Stimulated activated CD4-positive, alpha-beta T cell treated with anti-CD3 and anti-CD28 coated beads, TNF-alpha, amount 100 ng/mL, for 48 hours (primary cell): ENCODE measurements around the gene LRGUK.

ENCODE experiments used
- DNase-seq, 3 donors: peaks; one replicate each; pipeline ENCODE4 v3.0.0-alpha.2; 2020; ENCODE audit warnings: low read depth in 3 of 3

The LRGUK gene

GRCh38 chr7:134126146-134126545, 994 bp upstream of the LRGUK start:
- no peak for DNase-seq

DNA sequence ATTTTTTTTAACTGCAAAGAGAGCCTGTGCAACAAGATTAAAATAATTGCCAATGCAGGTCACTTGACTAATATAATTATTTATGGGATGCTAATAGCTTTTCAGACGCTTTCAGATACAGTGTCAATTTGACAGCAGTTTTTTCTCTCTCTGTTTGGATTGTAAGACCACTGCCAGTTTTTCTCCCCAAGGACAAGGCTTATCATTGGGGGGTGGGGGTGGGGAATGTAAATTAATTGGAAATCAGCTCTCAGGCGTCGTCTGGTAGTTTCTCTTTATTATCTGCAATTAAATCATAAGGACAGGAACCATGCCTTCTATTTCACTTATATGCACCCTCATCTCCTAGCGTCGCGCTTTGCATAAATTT, 559 bp upstream of the LRGUK start:
- DNase-seq, result no peak

- DNase-seq, result no peak
These were observed 1.7 kb downstream of the LRGUK start for GRCh38 chr7:134128829-134129228.

- no peak for DNase-seq
These were observed 2.9 kb downstream of the LRGUK start for GRCh38 chr7:134129856-134130523.

DNA sequence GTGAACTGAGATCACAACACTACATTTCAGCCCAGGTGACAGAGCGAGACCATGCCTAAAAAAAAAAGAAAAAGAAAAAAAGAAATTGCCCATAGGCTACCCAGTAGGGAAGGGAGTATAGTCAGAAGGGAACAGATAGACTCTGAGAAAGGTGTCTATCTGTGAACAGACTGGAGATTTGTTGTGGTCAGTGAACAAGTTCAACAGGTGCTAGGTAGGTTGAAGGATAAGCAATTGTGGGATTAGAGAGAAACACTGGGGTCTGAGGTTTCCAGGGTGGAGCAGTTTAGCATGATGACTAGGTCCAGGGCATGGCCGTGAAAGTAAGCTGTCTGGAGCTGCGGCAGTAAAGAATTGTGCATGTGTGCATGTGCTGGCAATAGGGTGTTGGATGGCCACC, 6.9 kb downstream of the LRGUK start:
- DNase-seq, result no peak

DNA sequence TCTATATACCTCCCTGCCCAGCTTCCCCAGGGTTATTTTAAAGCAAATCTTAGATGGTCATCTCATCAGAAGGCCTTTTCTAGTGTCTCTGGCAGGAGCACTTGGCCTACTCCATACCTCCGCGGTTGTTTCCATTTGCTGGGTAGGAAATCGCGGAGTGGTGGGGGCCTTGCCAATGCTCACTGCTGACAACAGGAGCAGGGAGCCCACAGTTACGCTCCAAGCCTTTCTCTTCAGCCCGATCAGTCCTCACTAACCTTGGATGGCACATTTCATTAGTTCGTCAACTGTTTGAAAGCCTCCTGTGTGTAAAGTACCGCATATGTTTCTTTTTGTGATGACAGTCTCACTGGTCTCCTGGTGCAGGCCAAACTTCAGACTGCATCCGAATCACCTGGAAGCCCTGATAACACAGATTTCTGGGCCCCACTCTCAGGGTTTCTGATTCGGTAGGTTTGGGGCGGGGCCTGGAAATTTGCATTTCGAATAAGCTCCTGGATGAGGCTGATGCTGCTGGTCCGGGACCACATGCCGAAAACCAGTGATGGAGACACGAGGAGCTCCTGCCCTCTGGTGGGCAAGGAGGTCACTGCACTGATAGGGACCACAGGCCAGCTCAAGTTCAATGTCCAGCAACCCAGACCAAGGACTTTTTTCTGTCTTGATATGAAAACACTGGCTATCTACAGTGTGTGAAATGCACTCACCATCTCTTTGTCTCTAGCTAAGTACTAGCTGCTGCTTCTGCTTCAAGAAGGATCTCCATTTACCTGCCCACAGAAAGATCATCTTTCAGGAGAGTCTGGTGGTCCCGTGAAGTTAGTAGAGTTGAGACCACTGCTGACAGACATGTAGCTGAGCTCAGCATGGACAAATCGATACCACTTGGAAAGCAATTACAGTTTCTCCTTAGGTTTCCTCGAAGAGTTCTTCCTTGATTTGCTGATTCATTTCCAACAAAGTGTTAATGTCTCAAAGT, 14.0 kb downstream of the LRGUK start:
- peak; percentile 19 to 42 (median 31) for DNase-seq

DNA sequence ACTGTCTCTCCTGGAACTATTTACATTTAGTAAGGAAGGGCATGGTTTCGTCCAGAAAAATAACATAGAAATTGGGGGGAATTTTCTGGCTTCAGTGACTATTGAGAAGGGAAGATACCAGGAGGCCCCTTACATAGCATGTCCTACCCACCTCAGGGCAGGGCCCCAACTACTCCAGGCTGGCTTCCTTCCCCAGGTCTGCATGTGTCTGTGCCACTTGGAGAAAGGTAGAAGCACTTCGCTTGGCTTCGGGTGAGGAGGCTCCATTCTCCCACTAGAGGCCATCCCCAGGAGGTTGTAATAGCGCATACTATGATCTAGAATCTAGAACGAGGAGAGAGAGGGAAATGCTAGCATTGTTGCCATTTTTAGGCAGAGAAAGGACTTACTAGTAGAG, 14.7 kb downstream of the LRGUK start:
- DNase-seq, result no peak

- no peak for DNase-seq
These were observed 26.5 kb downstream of the LRGUK start for GRCh38 chr7:134153493-134154136.

GRCh38 chr7:134154581-134155130, 27.5 kb downstream of the LRGUK start:
- DNase-seq, result no peak

DNA sequence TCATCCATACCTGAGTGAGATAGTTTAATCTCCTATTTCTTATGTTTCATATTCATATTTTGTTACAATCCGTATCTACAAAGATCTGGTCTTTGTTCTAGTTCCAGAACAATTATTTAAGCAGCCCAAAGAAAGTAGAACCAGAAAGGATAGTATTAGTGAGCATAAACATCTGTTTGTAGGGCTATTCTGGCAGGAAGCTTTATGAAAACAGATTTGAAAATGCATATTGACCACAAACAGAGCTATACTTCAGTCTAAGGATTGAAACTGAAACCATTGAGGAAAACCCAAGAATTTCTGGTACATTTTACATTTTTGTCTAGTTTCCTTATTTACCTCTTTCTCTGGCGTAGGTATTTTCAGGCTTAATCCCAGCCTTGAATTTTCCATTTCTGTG, 28.1 kb downstream of the LRGUK start:
- no peak for DNase-seq

GRCh38 chr7:134155871-134156270, 28.7 kb downstream of the LRGUK start:
- DNase-seq, result no peak

DNA sequence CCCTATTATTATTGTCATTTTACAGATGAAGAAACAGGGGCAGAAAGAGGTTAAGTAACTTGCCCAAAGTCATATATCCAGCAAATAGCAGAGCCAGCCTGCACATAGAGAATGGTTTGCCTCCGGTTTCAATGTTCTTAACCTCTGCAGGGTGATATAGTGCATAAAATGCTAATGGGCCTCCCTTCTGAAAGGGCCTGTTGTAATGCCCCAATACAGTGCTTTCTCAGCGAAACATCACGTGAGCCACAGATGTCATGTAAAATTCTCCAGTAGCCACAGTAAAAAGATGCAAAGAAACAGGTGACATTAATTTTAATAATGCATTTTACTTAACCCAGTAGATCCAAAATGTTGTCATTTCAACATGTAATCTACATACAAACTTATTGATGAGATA, 38.1 kb downstream of the LRGUK start:
- no peak for DNase-seq

DNA sequence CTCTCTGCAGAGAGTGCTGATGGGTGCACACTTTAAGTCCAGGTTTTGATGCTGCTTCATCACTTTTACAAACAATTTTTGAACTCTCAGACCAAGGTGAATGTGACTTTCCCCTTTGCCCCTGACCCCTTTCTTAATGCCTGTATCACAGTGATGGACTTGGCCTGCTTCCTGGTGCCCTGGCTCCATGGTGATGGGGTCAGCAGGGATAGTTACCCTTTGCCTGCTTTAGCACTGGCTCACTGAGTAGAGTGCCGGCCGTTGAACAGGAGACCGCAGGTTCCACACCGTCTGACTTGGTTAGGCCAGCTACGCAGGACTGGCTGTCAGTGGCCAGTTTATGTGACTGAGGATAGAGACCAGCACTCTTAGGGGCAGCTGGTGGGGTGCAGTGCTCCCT, 40.1 kb downstream of the LRGUK start:
- DNase-seq, result no peak

GRCh38 chr7:134167841-134168240, 40.7 kb downstream of the LRGUK start:
- DNase-seq, result no peak

DNA sequence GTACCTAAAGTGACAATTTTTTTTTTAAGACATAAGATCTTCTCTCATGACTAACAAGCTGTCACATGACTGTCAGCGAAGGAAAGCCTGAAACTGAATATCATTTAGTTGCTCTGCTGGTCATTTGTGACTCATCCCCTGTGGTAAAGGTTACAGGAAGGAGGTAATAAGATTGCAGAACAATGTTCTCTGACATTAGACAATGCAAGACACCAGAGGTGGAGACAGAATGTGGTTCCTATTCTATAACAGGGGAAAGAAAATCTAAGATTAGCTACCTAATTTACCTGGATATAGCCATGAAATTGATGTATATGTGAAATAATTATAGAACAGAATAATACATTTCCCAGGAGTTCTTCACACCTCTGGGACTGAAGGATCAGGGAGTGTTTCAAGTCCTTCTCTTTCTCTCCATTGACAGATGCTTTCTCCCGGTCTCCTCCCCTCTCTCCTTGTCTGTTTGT, 47.7 kb downstream of the LRGUK start:
- DNase-seq, result no peak

- DNase-seq, result no peak
These were observed 48.3 kb downstream of the LRGUK start for GRCh38 chr7:134175334-134176036.

GRCh38 chr7:134176037-134176350, 48.9 kb downstream of the LRGUK start:
- no peak for DNase-seq

DNA sequence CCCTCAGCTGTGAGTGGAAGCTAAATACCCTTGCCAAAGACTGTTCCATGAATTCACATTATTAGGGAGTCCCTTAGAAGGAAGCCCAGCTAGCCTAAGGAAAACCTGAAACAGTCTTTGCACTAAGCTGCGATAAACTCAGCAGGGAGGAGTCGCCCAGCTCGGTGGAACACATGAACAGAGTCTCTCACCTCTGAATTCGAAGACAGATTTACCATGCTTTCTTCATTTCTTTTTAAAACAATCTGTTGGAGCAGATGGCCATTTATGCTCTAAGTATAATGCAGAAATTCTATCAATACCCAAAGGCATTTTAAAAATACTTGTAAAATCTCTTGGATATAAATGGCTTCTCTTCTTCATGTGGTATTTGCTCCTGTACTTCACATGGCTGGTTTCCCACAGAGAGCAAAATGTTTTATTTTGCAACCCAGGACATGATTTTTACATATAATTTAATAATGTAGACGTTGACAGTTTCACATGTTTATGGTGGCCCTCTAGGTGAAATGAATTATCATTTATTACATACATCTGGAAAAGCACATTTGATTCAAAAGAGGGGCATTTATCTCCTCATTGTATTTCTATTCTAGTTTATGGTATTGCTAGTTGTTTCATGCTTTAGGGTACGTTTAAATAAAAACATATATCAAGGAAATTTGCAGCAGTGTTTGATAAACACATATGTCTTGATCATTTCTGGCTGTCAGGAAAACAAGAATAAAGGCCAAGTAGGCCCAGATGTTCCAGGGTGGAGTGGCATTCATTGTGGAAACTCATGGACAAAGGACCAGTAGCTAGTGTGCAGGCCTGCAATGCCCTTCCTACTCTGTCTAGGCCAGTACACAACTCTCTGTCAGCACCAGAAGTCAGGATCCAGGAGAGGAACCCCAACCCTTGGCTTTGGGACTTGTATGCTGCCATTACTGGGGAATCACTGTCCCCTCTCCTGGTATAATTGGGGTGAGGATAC, 52.2 kb downstream of the LRGUK start:
- DNase-seq, result no peak

DNA sequence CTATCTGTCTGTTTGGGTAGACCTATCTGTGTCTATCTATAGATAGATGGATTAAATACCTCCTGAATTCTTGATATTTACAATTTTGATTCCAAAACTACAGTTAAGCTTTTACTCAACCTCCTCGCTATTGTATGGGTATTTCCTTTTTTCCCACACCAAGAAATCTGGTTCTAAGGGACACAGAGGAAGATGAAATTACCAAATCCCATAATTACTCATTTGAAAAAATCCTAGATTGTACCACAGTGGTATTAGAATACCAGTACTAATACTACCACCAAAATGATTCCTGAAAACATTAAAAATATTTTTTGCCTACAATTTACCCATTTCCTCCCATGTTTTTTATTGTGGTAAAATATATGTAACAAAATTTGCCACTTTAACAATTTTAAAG, 53.2 kb downstream of the LRGUK start:
- no peak for DNase-seq

DNA sequence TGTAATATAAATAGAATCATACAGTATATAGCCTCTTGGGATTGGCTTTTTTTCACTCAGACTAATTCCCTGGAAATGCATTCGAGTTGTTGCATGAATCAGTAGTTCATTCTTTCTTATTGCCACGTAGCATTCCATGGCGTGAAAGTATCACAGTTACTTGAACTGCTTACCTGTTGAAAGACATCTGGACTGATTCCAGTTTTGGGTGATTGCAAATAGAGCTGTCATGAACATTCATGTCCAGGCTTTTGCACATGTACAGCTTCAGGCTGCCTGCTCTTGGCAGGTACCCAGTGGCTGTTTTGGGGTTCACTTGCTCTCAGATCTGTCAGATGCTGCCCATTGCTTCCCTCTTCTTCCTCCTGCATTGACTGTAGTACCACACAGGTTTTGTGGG, 54.9 kb downstream of the LRGUK start:
- no peak for DNase-seq

GRCh38 chr7:134184767-134185166, 57.6 kb downstream of the LRGUK start:
- no peak for DNase-seq
